CD8-positive, alpha-beta memory T cell (primary cell): Measurements from ENCODE around the gene RGMA. TPM values are rescaled to one million over a fixed set of nuclear protein-coding genes. Genes with fewer than 3 reads are reported as not detected.
"Not testable (repeated sequence)": the region's sequence is repeated elsewhere in the genome, so short reads cannot be mapped to it uniquely, and the experiment has no call there.

ENCODE experiments used
- CTCF ChIA-PET: fragments of 350-600 bp; sonication (Branson Sonifier 250); formaldehyde crosslinking; loops from one replicate; lab custom pipeline; 2021; ENCODE audit warnings: antibody characterized with exemption; lab: Charles Lee
- POLR2A ChIA-PET: fragments of 350-600 bp; sonication (Branson Sonifier 250); formaldehyde crosslinking; loops from one replicate; lab custom pipeline; 2021; ENCODE audit warnings: antibody characterized with exemption; lab: Charles Lee
- DNase-seq, 5 donors: peaks; one replicate each; pipeline versions ENCODE4 v3.0.0 to v3.0.0-alpha.2; 2020 to 2022; ENCODE audit warnings: mixed read lengths in 1 of 5
- H3K27ac ChIP-seq: one replicate; pipeline ENCODE4 v1.7.0; 2013; ENCODE audit warnings: low read depth, mild to moderate bottlenecking, low read length, moderate library complexity
- H3K27me3 ChIP-seq: 2 replicates; pipeline ENCODE4 v1.7.0; 2013; ENCODE audit warnings: low read length, mild to moderate bottlenecking; ENCODE audit not compliant: insufficient read depth, poor library complexity, severe bottlenecking
- H3K36me3 ChIP-seq: 2 replicates; pipeline ENCODE4 v1.7.0; 2013; ENCODE audit warnings: mild to moderate bottlenecking, low read length, moderate library complexity; ENCODE audit not compliant: insufficient read depth
- H3K4me1 ChIP-seq: 2 replicates; pipeline ENCODE4 v1.7.0; 2013; ENCODE audit warnings: mild to moderate bottlenecking, low read length, moderate library complexity; ENCODE audit not compliant: insufficient read depth
- H3K4me3 ChIP-seq: 2 replicates; pipeline ENCODE4 v1.7.0; 2013; ENCODE audit warnings: mild to moderate bottlenecking, low read length
- H3K9me3 ChIP-seq: 2 replicates; pipeline ENCODE4 v1.7.0; 2013; ENCODE audit warnings: mild to moderate bottlenecking, low read length
- H3K27ac Mint-ChIP-seq, 8 donors: one replicate each; pipeline ENCODE4 v1.8.0; 2020 to 2021; ENCODE audit warnings: mixed read lengths in 8 of 8, mild to moderate bottlenecking in 6 of 8, inconsistent platforms in 3 of 8, moderate library complexity in 3 of 8
- H3K27me3 Mint-ChIP-seq, 2 donors: one replicate each; pipeline ENCODE4 v1.8.0; 2020 to 2021; ENCODE audit warnings: mixed read lengths in 2 of 2, mild to moderate bottlenecking in 1 of 2, moderate library complexity in 1 of 2
- H3K36me3 Mint-ChIP-seq, 3 donors: one replicate each; pipeline ENCODE4 v1.8.0; 2020 to 2021; ENCODE audit warnings: mixed read lengths in 3 of 3, inconsistent platforms in 1 of 3, mild to moderate bottlenecking in 1 of 3
- H3K4me1 Mint-ChIP-seq, 3 donors: one replicate each; pipeline ENCODE4 v1.8.0; 2020 to 2021; ENCODE audit warnings: mixed read lengths in 3 of 3, inconsistent platforms in 1 of 3, mild to moderate bottlenecking in 1 of 3
- H3K4me3 Mint-ChIP-seq, 7 donors: one replicate each; pipeline ENCODE4 v1.8.0; 2020 to 2021; ENCODE audit warnings: mixed read lengths in 7 of 7, mild to moderate bottlenecking in 6 of 7, moderate library complexity in 4 of 7, inconsistent platforms in 2 of 7
- H3K9me3 Mint-ChIP-seq, 5 donors: one replicate each; pipeline ENCODE4 v1.8.0; 2020 to 2022; ENCODE audit warnings: mixed read lengths in 5 of 5, mild to moderate bottlenecking in 3 of 5, moderate library complexity in 2 of 5, inconsistent platforms in 1 of 5
- polyA plus RNA-seq: library from polyadenylated mRNA; unstranded; fragments of 300-500 nt; fragmentation: Illumina TruSeq; gene quantifications from one replicate; pipeline ENCODE4 v1.2.3, GENCODE V29; 2021
- total RNA-seq, 2 experiments: library from RNA; stranded (reverse); gene quantifications; one replicate each; pipeline ENCODE4 v1.2.3, GENCODE V29; 2021

RGMA gene
- total and polyA plus RNA-seq, 3 experiments from 2014 or later: 0.20 TPM; not detected in 1

- CTCF ChIA-PET: interaction anchor here (2.5 kb wide), 1 partner anchor 14 kb away, joined by 6 read pairs; no protein-coding TSS in a partner anchor
Observed at GRCh38 chr15:93033434-93034045, 55.5 kb downstream of the RGMA start.

GRCh38 chr15:93032515-93033206 lies 56.4 kb downstream of the RGMA start:
- peaks cover 21 to 34% (median 31%) of the 10 kb centered on the region in 3 donors for H3K4me1 Mint-ChIP-seq
- H3K36me3 ChIP-seq, H3K27me3 Mint-ChIP-seq, H3K4me3 Mint-ChIP-seq, H3K9me3 Mint-ChIP-seq, H3K4me3 ChIP-seq, H3K27ac ChIP-seq, POLR2A ChIA-PET, H3K36me3 Mint-ChIP-seq, H3K9me3 ChIP-seq, DNase-seq, H3K27me3 ChIP-seq: not testable (repeated sequence)
- H3K27ac Mint-ChIP-seq: peak overlapping the region in 1 of 8 donors; percentile 60
- H3K4me1 ChIP-seq: peaks cover 14% of the 10 kb centered on the region
- CTCF ChIA-PET: interaction anchor here (1.1 to 2.5 kb wide), 4 partner anchors 15 to 234 kb away, joined by 3 to 6 read pairs (median 4); no protein-coding TSS in a partner anchor

More at GRCh38 chr15:93033434-93034045, 55.5 kb downstream of the RGMA start:
- H3K27ac Mint-ChIP-seq: no peak overlapping the region
- no peaks in the 10 kb centered on the region for H3K9me3 Mint-ChIP-seq
- DNase-seq: no peak
- Histone ChIP-seq H3K9me3 (no peaks in the 10 kb centered on the region), H3K27me3 (no peaks in the 10 kb centered on the region), H3K27ac (no peak overlapping the region), H3K36me3 (no peaks in the 10 kb centered on the region), H3K4me3 (no peak overlapping the region), H3K4me1 (peaks cover 14% of the 10 kb centered on the region)
- no peak overlapping the region for H3K4me3 Mint-ChIP-seq
- H3K27me3 Mint-ChIP-seq: peaks cover 3% of the 10 kb centered on the region in 2 donors
- POLR2A ChIA-PET: interaction anchor here (0.5 kb wide), 1 partner anchor 54 kb away, joined by 4 read pairs; no protein-coding TSS in a partner anchor
- no peaks in the 10 kb centered on the region for H3K36me3 Mint-ChIP-seq
- peaks cover 21 to 31% (median 30%) of the 10 kb centered on the region in 3 donors for H3K4me1 Mint-ChIP-seq

GRCh38 chr15:93031557-93032384 lies 57.2 kb downstream of the RGMA start:
- DNase-seq, POLR2A ChIA-PET, H3K27me3 Mint-ChIP-seq, H3K36me3 ChIP-seq, H3K27me3 ChIP-seq, H3K27ac ChIP-seq, H3K4me3 Mint-ChIP-seq, H3K9me3 Mint-ChIP-seq, H3K4me3 ChIP-seq, H3K9me3 ChIP-seq: not testable (repeated sequence)
- Mint-ChIP-seq H3K27ac (peak overlapping the region in 1 of 8 donors; percentile 60), H3K36me3 (peaks cover 0 to 13% (median 0%) of the 10 kb centered on the region in 3 donors), H3K4me1 (peaks cover 21 to 35% (median 34%) of the 10 kb centered on the region in 3 donors)
- H3K4me1 ChIP-seq: peaks cover 14% of the 10 kb centered on the region
- CTCF ChIA-PET: interaction anchor here (1.1 to 2.5 kb wide), 6 partner anchors 16 to 1088 kb away, joined by 3 to 24 read pairs (median 6); no protein-coding TSS in a partner anchor

- Histone ChIP-seq H3K4me3 (no peak overlapping the region), H3K4me1 (peaks cover 10% of the 10 kb centered on the region), H3K27ac (no peak overlapping the region), H3K9me3 (no peaks in the 10 kb centered on the region), H3K27me3 (no peaks in the 10 kb centered on the region), H3K36me3 (peaks cover 6% of the 10 kb centered on the region)
- no peak for DNase-seq
- Mint-ChIP-seq H3K27ac (no peak overlapping the region), H3K9me3 (no peaks in the 10 kb centered on the region), H3K4me3 (no peak overlapping the region), H3K36me3 (peaks cover 0 to 20% (median 0%) of the 10 kb centered on the region in 3 donors), H3K4me1 (peaks cover 20 to 39% (median 38%) of the 10 kb centered on the region in 3 donors), H3K27me3 (peaks cover 2 to 4% of the 10 kb centered on the region in 2 donors)
- ChIA-PET POLR2A (no interaction called here), CTCF (interaction anchor here (0.9 to 3.7 kb wide), 13 partner anchors 15 to 1089 kb away, joined by 3 to 24 read pairs (median 6); partner anchors contain the start of gene RGMA)
Observed at GRCh38 chr15:93031103-93031464, 57.9 kb downstream of the RGMA start.

- DNase-seq: peak; percentile 51 to 73 (median 54)
- H3K27ac Mint-ChIP-seq: peak overlapping the region; percentile 12 to 86 (median 70)
- ChIA-PET POLR2A (no interaction called here), CTCF (interaction anchor here (0.6 to 3.7 kb wide), 21 partner anchors 10 to 1089 kb away, joined by 3 to 24 read pairs (median 4); partner anchors contain the start of gene RGMA)
- H3K27me3 ChIP-seq: no peaks in the 10 kb centered on the region
- H3K36me3 Mint-ChIP-seq: peaks cover 0 to 25% (median 1%) of the 10 kb centered on the region in 3 donors
- peaks cover 11% of the 10 kb centered on the region for H3K36me3 ChIP-seq
- peak overlapping the region in 1 of 7 donors; percentile 5 for H3K4me3 Mint-ChIP-seq
- H3K4me3 ChIP-seq: no peak overlapping the region
- H3K4me1 Mint-ChIP-seq: peaks cover 18 to 40% (median 39%) of the 10 kb centered on the region in 3 donors
- no peak overlapping the region for H3K27ac ChIP-seq
- no peaks in the 10 kb centered on the region for H3K9me3 ChIP-seq
- H3K9me3 Mint-ChIP-seq: no peaks in the 10 kb centered on the region
- peaks cover 8% of the 10 kb centered on the region for H3K4me1 ChIP-seq
- peaks cover 0 to 4% of the 10 kb centered on the region in 2 donors for H3K27me3 Mint-ChIP-seq
Observed at GRCh38 chr15:93030430-93031102, 58.4 kb downstream of the RGMA start.

GRCh38 chr15:93029836-93030429 lies 59.1 kb downstream of the RGMA start:
- peak overlapping the region; percentile 12 to 91 (median 77) for H3K27ac Mint-ChIP-seq
- H3K4me3 Mint-ChIP-seq: peak overlapping the region in 1 of 7 donors; percentile 5
- no peak for DNase-seq
- H3K4me1 Mint-ChIP-seq: peaks cover 22 to 43% (median 41%) of the 10 kb centered on the region in 3 donors
- ChIA-PET POLR2A (no interaction called here), CTCF (interaction anchor here (0.6 to 3.7 kb wide), 22 partner anchors 9 to 1090 kb away, joined by 3 to 24 read pairs (median 4); partner anchors contain the start of gene RGMA)
- no peaks in the 10 kb centered on the region for H3K27me3 ChIP-seq
- no peaks in the 10 kb centered on the region for H3K9me3 ChIP-seq
- no peak overlapping the region for H3K27ac ChIP-seq
- H3K27me3 Mint-ChIP-seq: peaks cover 0 to 2% of the 10 kb centered on the region in 2 donors
- peaks cover 14% of the 10 kb centered on the region for H3K4me1 ChIP-seq
- no peak overlapping the region for H3K4me3 ChIP-seq
- H3K36me3 Mint-ChIP-seq: peaks cover 2 to 32% (median 7%) of the 10 kb centered on the region in 3 donors
- H3K36me3 ChIP-seq: peaks cover 18% of the 10 kb centered on the region
- H3K9me3 Mint-ChIP-seq: no peaks in the 10 kb centered on the region
